GM18870 (cell line): Measurements from ENCODE around the gene SLFNL1.

Experiments
- ATAC-seq: cut with Tn5 transposase; IDR thresholded peaks from one replicate; pipeline ENCODE4 v1.9.1; 2021; ENCODE audit warnings: moderate library complexity; ENCODE audit not compliant: unreplicated experiment

Gene SLFNL1

DNA sequence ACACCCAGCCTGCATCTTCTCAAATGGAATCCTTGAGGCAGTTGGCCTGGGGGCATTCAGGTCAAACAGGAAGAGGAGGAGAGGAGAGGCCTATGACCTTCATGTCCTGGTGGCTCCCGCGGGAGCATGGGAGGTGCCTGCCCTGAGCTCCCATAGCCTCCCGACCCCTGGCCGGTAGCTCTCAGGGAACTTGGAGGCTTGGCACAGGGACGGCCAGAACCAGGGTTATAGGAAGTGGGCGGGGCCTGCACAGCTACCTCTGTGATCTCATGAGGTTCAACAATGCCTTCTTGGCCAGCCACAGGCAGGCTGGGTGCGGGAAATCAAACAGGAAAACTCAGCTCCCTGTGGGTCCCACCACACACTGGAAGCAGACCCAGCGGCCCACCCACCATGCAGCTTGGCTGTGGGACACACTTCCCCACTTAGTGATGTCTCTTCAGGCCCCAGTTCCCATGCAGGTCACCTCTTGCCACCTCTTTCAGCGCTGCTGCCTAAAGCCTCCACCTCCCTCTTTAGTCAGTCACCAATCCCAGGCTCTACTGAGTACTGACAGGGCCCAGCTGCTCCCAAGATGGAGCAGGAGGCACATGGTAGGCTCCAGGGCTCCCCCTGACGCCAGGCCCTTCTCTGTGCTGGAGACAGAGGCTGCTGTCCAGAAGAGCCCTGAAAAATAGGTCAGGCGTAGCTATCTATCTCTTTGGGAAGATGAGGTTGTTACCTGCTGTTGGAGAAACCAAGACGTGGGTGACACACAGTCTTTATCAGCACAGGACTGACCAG is at the start of gene SLFNL1:
Gene SLFNL1 (minus strand): TSS at position 200 of the 783 bp plus-strand sequence. CDS start 1,065 bp downstream, outside the sequence.
- ATAC-seq: no peak

DNA sequence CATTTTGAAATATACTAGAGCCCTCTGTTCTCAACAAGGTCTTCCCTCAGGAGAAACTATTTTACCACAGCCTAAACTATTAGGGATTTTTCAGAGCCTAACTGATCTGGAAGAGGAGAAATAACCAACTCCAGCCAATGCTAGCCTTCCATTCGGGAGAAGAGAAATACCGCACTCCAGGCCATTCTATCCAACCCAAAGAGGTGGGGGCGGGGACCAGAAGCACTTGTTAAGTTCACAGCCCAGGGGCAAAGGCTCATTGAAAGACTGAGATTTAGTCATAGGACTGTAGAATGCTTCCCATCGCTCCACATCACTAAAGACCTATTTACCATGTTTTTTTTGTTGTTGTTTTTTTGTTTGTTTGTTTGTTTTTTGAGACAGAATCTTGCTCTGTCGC is 35.4 kb upstream of the SLFNL1 start:
- no peak for ATAC-seq

DNA sequence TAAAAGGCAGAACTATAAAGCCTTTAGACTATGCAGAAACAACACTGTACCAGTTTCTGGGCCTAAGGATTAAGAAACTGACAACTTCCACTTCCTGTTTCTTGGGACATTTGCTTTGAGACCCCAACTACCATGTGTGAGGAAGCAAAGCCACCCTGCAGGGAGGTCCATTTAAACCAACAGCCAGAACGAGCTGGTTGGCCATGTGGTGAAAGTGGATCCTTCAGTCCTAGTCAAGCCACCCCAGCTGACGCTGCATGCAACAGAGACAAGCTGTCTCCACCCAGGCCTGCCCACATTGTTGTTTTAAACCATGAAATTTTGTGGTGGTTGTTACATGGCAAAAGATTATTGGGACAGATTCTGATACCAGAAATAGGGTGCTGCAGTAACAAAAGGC is 31.8 kb upstream of the SLFNL1 start:
- ATAC-seq: no peak

DNA sequence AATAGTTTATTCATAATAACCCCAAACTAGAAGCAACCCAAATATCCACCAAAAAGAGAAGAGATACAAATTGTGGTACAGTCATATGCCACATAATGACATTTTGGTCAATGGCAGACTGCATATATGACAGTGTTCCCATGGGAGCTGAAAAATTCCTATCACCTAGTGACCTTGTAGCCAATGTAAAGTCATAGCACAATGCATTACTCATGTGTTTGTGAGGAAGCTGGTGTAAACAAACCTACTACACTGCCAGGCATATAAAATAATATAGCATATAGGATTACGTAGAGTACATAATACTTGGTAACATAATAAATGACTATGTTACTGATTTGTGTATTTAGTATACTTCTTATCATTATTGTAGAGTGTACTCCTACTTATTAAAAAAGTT is 29.5 kb upstream of the SLFNL1 start:
- no peak for ATAC-seq

DNA sequence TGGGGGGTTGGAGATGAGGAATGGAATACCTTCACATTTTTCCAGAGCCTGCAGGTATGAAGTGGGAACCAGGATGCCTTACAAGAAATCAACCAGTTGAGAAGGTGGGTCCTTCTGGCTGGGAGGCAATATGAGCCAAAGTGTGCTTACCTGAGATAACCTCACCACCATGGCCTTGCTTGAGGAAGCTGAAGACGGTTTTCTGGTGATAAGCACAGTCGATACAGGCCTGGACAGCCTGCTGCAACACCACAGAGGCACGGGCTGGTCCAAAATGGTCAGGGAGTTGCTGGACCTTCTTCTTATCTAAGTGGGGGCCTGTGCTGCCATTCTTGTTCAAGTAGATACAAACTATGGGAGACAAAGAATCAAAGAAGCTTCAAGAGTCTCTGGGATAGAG is 27.0 kb upstream of the SLFNL1 start:
- ATAC-seq: no peak

DNA sequence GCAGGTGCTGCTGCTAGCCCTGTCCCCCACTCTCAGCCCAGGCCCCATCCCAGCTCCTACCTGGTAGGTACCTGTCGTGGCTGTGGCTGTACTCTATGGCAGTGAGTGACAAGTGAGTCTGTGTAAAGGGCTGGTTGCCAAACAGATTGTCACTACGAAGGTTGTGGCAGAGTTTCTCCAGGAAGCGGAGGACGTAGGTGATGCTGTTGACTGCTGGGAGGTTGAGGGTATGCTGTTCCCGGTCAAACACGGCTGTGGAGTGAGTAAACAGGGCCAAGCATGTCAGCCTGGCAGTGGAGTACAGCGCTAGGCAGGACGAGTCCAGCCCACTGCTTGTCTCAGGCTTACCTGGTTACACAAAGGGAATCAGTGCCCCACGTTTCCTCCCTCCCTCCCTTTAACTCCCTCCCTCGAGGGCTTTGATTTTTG is 24.8 kb upstream of the SLFNL1 start:
- no peak for ATAC-seq

DNA sequence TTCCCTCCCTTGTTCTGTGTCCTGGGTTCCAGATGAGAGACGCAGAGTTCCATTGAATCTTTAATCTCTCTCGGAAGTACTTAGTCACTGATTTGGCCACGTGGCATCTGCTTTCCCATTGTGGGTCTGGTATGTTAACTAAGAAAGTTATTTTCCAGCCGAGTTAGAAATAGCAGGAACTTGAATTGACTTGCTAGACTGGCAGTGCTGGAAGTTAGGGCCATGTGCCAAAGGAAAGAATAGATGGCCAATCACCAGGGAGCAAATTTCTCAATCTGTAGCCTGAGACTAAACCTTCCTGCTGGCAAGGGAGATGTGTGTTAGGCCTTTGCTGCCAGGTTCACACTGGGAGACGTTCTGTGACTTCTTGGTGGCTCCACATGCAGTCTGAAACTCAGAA is 24.2 kb upstream of the SLFNL1 start:
- no peak for ATAC-seq

DNA sequence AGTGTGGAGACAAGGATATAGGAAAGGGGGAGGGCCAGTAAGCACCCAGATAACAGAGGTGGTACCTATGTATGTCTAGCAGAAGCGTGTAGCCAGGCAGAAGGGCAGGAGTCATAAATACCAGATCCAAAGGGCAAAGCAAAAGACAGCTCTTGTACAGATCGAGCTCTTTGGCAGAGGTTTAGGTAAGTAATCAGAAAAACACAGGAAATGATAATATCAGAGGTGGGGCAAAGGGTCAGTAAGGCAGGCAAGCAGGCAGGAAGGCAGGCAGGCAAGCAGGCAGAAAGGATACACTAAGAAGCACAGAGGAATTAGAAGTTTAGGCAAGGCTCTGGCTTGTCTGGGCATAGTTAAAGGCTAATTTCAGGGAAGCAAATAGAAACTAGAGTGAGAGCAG is 22.7 kb upstream of the SLFNL1 start:
- no peak for ATAC-seq

DNA sequence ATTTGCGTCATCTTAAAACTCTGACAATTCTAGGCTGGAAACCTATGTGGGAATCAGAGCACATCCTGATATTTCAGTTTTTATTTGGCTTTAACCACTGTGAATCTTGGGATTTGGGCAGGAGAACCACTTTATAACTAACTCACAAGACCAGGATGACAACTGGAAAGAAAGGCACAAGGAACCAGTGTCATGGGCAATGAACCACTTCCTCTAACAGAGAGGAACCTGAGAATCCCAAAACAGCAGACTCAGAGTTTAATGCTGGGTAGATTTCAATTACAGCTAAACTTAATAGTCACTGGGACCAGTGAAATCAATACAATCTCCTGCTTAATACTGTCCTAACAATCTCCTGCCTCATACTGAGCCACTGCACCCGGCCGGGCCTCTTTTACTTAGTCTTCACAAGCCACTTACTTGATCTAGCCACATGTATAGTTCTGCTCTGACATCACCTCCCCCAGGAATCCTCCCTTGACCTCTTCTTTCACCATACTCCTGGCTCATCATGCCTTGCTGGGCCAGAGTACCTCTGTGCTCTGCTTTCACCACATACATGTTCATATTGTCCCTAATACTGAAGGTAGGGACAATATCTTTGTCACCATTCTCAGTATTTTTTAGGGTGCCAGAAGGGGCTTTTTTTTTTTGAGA is 20.2 kb upstream of the SLFNL1 start:
- no peak for ATAC-seq

DNA sequence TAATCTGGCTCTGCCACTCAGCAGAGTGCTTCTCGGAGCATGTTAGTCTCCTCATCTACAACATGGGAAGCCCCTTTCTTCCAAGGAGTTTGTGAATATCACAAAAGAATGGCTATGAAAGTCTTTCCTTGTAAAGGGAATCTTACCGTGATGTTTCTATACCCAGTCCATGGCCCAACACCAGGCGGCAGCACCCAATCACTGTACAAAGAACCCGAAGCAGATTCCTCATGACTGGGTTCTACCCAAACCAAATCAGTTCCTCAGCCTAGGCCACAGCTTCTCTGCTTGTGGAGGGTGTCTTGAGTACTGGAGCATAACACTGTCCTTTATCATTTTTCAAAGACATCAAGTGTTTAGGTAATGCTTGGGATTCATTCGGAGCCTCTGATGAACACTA is 16.6 kb upstream of the SLFNL1 start:
- no peak for ATAC-seq

DNA sequence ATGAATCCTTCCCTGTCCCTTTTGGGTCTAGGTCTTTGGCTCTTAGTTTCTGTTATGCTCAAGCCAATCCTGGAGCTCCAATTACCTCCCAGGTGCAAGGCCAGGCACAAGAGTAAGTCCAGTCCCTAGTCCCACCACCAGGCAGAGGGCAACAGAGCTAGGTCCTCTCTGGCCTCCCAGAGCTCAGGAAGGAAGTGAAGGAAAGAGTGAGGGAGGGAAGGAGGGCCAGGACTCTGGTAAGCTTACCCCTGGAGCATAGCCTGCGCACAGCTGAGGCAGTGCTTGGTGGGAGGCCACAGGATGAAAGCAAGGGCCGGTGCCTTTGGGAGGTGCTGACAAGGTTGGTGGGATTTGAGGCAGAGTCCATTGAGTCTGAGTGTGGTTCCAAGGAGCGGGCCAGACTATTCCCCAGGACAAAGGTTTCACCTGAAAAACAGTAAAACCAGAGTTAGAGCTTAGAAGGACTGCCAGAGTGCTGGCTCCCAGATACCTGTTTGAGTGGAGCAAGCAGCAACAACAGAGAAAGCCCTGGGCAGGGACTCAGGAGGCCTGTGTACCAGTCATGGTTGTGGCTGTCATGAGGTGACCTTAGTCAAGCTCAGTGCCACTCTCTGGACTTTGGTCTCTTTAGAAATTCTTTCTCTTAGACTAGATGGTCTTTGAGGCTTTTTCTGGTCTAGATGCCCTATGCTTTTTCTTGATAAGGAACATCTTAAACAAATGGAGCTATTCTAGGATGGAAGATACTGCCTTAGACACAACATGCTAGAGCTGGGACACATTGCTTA is 15.8 kb upstream of the SLFNL1 start:
- ATAC-seq: no peak

DNA sequence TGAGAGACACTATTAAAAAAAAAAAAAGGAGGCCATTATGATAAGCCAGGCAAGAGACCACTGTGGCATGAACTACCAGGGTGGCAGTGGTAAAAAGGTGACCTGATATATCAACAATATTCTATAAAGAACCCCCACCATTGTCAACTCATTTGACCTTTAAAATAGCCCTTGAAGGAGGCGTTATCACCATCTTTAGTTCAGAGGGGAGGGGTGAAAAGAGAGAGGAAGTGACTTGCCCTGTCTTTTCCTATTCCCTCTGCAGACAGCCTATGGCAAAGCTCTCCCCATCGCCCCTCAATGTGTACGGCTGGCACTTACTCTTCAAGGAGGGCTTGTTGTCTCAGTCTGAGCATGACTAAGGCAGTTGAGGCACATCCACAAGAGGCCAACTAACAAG is 11.7 kb upstream of the SLFNL1 start:
- no peak for ATAC-seq

DNA sequence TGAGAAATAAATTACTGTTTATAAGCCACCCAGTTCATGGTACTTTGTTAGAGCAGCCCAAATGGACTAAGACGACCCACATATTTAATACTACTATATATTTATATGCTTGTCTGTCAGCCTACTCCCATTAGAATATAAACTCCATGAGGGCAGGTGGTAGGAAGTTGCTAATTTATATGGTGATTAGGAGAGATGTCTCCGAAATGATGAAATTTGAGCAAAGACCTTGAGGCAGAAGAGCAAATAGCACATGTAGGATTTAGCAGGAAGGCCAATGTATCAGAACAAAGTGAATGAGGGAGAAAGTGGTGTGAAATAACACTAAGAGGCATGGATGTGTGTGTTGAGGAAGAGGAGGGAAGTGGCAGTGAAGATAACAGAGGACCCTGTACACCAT is 10.6 kb upstream of the SLFNL1 start:
- no peak for ATAC-seq

DNA sequence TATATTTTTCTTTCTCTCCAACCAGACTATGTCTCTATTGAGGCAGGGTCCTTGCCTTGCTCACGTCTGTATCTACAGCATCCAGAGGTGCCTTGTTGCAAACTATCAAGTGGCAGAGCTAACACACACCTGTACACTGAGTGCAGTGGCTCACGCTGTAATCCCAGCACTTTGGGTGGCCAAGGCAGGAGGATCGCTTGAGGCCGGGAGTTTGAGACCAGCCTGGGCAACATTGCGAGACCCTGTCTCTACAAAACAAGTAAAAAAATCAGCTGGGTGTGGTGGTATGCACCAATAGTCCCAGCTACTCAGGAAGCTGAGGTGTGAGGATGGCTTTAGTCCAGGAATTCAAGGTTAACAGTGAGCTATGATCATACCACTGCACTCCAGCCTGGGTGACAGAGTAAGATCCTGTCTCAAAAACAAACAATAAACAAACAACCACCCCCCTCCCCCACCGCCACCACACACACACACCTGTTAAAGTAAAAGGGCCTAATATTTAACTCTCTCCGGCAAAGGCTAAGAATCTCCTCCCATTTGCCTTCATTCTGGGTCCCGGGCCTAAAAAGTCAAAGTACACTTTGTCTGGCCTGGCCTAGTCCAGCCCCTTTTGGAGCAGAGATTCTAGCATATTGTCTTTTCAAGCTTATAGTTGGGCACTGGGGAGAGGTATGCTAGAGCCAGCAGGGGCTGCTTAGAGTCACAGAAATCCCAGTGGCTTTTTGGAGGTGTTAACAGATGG is 9.5 kb upstream of the SLFNL1 start:
- no peak for ATAC-seq

DNA sequence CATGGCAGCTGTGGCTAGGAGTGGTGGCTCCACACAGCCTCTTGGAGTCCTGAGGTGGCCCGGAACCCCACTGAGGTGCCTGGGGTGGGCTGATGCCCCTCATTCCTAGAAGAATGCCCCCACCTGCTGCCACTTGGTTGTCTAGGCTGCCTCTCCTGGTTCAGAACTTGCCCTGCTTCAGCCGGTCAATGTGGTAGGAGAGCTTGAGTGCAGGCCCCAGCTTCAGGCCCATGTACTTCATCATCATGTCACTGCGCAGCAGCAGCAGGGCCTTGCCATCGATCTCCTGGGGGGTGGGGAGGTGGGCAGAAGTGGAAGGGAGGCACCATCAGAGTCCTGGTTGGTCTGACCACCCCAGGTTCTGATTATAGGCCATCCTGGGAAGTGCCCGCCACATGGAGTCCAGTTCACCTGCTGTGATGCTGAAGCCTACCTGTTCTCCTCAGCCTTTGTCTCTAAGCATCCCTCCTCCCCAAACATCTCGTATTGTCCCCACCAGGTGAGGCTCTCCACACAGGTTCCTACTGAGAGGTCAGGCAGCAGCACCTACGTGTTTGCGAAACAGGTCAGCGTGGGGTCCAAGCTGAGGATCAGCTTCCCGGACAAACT is 6.6 kb upstream of the SLFNL1 start:
- ATAC-seq: no peak

DNA sequence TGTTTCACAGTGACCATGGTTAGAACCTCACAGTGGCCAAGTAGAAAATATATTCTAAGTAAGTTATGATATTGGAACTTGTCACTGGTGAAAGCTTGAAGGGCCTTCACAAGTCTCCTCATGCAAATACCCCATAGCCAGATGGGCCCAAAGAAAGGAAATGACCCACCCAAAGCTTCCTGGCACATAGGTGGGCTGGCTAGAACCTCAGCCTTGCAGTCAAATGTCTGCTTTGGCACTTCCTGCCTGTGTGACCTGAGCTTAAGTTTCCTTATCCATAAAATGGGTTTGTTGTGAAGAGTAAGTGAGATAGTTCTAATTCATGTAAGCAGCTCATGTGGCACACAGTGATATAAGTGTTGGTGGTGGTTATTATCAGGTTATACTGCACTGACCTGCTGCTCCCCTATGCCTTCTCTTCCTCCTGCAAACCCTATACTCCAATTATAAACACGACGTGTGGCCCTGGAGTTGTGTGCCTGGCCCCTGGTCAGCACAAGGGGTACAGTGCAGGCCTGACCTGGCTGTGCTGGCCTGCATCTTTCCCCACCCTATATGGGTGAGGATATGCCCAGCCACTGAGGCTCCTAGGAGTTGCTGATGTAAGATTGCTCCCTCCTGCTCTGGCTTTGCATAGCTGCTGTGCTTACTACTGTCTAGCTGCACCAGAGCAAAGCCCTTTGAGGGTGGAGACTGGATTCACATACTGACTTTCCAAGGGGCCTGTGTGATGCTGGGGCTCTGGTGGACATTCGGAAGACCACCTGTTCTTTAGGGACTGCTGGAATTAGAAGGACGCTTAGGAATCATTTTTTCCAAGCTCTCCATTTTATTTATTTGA is 4.7 kb upstream of the SLFNL1 start:
- no peak for ATAC-seq

DNA sequence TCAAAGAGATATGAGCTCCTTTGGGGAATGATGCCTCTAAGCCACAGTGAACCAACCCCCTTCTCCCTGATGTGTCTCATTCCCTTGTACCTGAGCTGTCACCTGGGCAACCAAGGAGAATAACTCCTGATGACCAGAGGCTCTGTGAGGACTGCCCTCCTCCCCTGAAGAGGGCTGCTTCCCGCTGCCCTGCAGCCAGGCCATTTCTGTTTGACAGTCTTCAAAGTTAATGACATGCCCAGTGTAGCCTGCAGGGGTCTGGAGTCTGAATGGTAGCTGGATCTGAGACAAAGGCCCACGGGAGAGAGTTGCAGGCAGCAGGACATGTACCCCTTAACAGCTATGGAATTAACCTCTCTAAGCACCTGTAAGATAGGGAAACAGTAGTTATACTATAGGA is 3.4 kb upstream of the SLFNL1 start:
- ATAC-seq: no peak

DNA sequence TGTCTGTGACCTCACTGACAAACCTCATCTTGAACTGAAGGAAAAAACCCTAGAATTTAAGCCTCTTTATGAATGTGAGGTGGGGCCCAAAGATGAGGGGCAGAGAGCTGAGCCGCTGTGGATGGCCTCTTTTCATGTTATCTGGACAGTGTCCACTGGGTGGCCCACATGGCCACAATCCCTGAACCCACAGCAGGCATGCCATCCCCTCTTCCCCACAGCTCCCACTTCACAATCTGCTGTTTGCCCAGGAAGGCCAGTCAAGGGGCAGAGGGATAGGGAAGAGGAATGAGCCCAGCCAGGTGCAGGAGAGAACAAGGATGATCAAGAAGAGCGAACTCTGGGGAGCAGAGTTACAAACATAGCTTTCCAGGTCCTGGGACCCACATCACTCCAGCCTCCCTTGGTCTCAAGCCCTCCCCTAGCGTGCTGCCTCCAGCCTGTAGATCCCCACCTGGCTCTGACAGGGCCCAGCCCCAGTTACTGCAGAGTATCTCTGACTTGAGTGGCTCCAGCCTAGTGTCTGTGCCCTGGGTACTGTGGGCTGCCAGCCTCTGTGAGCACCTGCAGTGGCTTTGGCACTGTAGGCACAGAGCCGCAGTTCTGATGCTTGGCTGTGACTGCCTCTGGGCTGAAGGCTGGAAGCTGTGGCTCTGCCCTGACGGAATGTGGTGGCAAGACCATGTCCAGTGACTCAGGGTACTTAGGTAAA is 1.9 kb upstream of the SLFNL1 start:
- no peak for ATAC-seq

DNA sequence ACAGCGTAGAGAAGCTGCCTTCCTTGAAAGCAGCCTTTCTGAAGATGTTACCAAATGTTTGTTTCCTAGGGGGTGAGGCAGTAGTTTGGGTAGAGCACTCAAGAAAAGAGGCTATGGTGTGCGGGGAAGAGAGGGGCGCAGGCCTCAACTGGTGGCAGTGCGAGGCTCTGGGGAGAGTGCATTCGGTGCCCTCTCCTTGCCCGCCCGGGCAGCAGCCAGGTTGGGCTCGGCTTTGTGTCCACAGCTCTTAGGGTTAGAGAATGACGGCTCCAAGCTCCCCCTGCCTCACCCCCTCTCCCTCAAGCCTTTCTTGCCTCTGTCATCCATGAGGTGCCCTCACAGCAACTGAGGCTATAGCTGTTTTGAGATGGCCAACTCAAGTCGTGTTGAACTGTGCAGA is 899 bp upstream of the SLFNL1 start:
- no peak for ATAC-seq
